WTC11 (cell line): ENCODE measurements around the gene ID3. TPM values are rescaled to one million over a fixed set of nuclear protein-coding genes. Genes with fewer than 3 reads are reported as not detected.
"Not testable (repeated sequence)": the region's sequence is repeated elsewhere in the genome, so short reads cannot be mapped to it uniquely, and the experiment has no call there.

Experiments used
- ATAC-seq: fragments of 200-7000 bp; cut with Tn5 transposase; 2 replicates; pipeline ENCODE4 v1.10.0; 2021; ENCODE audit warnings: mild to moderate bottlenecking, moderate library complexity
- CTCF ChIA-PET: fragments of 300-600 bp; sonication (Branson Sonifier 250); formaldehyde crosslinking; loops from one replicate; lab custom pipeline; 2021; ENCODE audit warnings: antibody characterized with exemption; lab: Charles Lee
- POLR2A ChIA-PET: fragments of 350-600 bp; sonication (Branson Sonifier 250); formaldehyde crosslinking; loops from one replicate; lab custom pipeline; 2021; ENCODE audit warnings: antibody characterized with exemption; lab: Charles Lee
- DNase-seq: peaks from one replicate; pipeline ENCODE4 v3.0.0; 2021; ENCODE audit warnings: low spot score
- H3K27ac Mint-ChIP-seq: 2 replicates; pipeline ENCODE4 v1.8.0; 2021; ENCODE audit warnings: mixed read lengths
- H3K27me3 Mint-ChIP-seq: 2 replicates; pipeline ENCODE4 v1.8.0; 2021; ENCODE audit warnings: low read depth, mild to moderate bottlenecking, moderate library complexity, mixed read lengths
- H3K36me3 Mint-ChIP-seq: 2 replicates; pipeline ENCODE4 v1.8.0; 2021; ENCODE audit warnings: mixed read lengths
- H3K4me1 Mint-ChIP-seq: 2 replicates; pipeline ENCODE4 v1.8.0; 2022; ENCODE audit warnings: mixed read lengths
- H3K4me3 Mint-ChIP-seq: 2 replicates; pipeline ENCODE4 v1.8.0; 2021; ENCODE audit warnings: mild to moderate bottlenecking, moderate library complexity, mixed read lengths
- H3K9me3 Mint-ChIP-seq: 2 replicates; pipeline ENCODE4 v1.8.0; 2021; ENCODE audit warnings: mixed read lengths
- CBFB ChIP-seq: sonication (generic); formaldehyde crosslinking; IDR thresholded peaks from 2 replicates; pipeline ENCODE4 v1.8.1; 2022; ENCODE audit warnings: mild to moderate bottlenecking, low read depth, missing genetic modification reagents
- ELF4 ChIP-seq: sonication (generic); formaldehyde crosslinking; IDR thresholded peaks from 2 replicates; pipeline ENCODE4 v1.8.1; 2022; ENCODE audit warnings: low read depth, mild to moderate bottlenecking, moderate library complexity, missing genetic modification reagents
- ETV6 ChIP-seq: sonication (generic); formaldehyde crosslinking; IDR thresholded peaks from 2 replicates; pipeline ENCODE4 v1.8.1; 2022; ENCODE audit warnings: mild to moderate bottlenecking, missing genetic modification reagents
- JUN ChIP-seq: sonication (generic); formaldehyde crosslinking; IDR thresholded peaks from 2 replicates; pipeline ENCODE4 v1.8.0; 2023; ENCODE audit warnings: mild to moderate bottlenecking, missing genetic modification reagents
- ZNF396 ChIP-seq: fragments of 250-450 bp; sonication (Bioruptor Pico); IDR thresholded peaks from 2 replicates; pipeline ENCODE4 v1.8.0; 2021; ENCODE audit warnings: mild to moderate bottlenecking, moderate library complexity, borderline replicate concordance
- total RNA-seq: library from RNA; stranded (reverse); gene quantifications from 3 replicates; pipeline ENCODE4 v1.2.3, GENCODE V29; 2021
- TF ChIP-seq, protein P1 (sequence below): fragments of 200-600 bp; IDR thresholded peaks from 2 replicates; pipeline ENCODE4 v1.8.0; 2022; ENCODE audit warnings: antibody characterized with exemption
- TF ChIP-seq, protein P2 (sequence below): sonication (generic); formaldehyde crosslinking; conservative IDR thresholded peaks from 2 replicates; pipeline ENCODE4 v1.8.1; 2022; ENCODE audit warnings: mild to moderate bottlenecking, missing genetic modification reagents
- TF ChIP-seq, protein P3 (sequence below): sonication (generic); formaldehyde crosslinking; IDR thresholded peaks from 2 replicates; pipeline ENCODE4 v1.8.1; 2023; ENCODE audit warnings: mild to moderate bottlenecking, missing genetic modification reagents
- TF ChIP-seq, protein P4 (sequence below): sonication (generic); formaldehyde crosslinking; IDR thresholded peaks from 2 replicates; pipeline ENCODE4 v1.8.0; 2022; ENCODE audit warnings: mild to moderate bottlenecking, missing genetic modification reagents
- TF ChIP-seq, protein P5 (sequence below): sonication (generic); formaldehyde crosslinking; IDR thresholded peaks from 2 replicates; pipeline ENCODE4 v1.8.0; 2022; ENCODE audit warnings: missing genetic modification reagents
- TF ChIP-seq, protein P6 (sequence below): sonication (generic); formaldehyde crosslinking; IDR thresholded peaks from 2 replicates; pipeline ENCODE4 v1.8.0; 2023; ENCODE audit warnings: missing genetic modification reagents

Gene ID3
- total RNA-seq, 1 experiment from 2014 or later = 168 TPM

DNA sequence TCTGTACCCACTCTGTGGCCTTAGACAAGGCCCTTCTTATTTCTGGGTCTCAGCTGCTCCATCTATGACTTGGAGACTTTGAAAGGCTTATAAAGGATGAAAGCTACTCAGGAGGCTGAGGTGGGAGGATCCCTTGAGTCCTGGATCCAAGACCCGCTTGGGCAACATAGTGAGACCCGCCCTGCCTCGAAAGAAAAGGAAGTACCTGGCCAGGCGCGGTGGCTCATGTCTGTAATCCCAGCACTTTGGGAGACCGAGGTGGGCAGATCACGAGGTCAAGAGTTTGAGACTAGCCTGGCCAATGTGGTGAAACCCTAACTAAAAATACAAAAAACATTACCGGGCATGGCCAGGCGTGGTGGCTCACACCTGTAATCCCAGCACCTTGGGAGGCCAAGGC is 13.4 kb downstream of the ID3 start:
- ChIA-PET POLR2A (interaction anchor here (1.1 to 2.0 kb wide), 4 partner anchors 13 to 193 kb away, joined by 3 to 11 read pairs (median 8); no protein-coding TSS in a partner anchor), CTCF (interaction anchor here (0.9 to 8.1 kb wide), 13 partner anchors 8 to 226 kb away, joined by 3 to 201 read pairs (median 6); partner anchors contain the start of gene E2F2)
- H3K9me3 Mint-ChIP-seq = no peaks in the 10 kb centered on the region
- no peaks in the 10 kb centered on the region for H3K27me3 Mint-ChIP-seq
- H3K27ac Mint-ChIP-seq = no peak overlapping the region
- no peak for TF ChIP-seq ZNF396 (CRISPR knock-in tag)
- no peak overlapping the region for H3K4me3 Mint-ChIP-seq
- ATAC-seq (no peak), DNase-seq (no peak)
- peaks cover 22% of the 10 kb centered on the region for H3K4me1 Mint-ChIP-seq
- H3K36me3 Mint-ChIP-seq = no peaks in the 10 kb centered on the region

DNA sequence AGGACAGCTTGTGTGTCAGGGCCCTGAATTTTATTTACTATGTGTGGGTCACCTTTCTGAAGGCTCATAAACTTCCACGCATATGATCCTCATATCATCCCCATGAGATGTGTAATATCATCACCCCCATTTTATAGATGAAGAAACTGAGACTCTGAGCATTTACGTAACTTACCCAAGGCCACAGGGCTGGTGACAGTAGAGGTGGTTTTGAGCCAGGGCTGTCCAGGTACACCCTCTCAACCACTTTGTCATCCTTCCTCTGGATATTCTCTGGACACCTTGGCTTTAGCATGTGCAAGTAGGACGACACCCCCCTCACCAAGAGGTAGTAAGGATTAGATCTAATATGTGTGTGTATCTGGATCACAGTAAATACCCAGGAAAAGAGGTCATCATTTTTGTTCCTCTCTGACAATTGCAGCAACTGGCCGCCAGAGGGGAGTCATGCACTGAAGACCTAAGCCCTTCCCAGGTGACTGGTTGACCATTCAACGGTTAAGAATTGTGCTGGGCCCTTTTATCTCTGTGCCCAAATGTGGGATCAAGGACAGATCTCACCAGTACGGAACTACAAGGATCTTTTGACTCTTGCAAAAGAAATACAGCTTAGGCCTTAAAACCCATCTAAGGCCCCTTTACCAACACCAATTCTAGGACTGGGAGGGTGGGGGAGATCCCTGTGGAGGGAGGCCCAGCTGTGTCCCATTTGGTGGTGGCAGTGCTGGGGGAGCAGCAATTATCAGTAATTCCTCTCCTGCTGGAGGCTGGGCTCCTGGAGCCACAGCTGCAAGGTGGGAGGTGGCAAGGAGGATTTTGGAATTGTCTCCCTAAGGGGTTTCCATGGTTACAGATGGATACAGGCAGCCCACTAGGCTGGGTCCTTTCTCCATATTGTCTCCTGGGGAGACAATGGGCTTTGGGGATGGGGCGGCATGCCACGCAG is 14.6 kb downstream of the ID3 start:
- Mint-ChIP-seq H3K36me3 (no peaks in the 10 kb centered on the region), H3K27ac (no peak overlapping the region), H3K9me3 (no peaks in the 10 kb centered on the region), H3K4me3 (no peak overlapping the region), H3K4me1 (peaks cover 18% of the 10 kb centered on the region), H3K27me3 (no peaks in the 10 kb centered on the region)
- CTCF ChIA-PET = interaction anchor here (0.6 to 8.1 kb wide), 21 partner anchors 9 to 227 kb away, joined by 3 to 201 read pairs (median 5); partner anchors contain the start of genes E2F2, ID3, RPL11 and TCEA3
- POLR2A ChIA-PET = interaction anchor here (2.0 kb wide), 1 partner anchor 93 kb away, joined by 8 read pairs; no protein-coding TSS in a partner anchor
- TF ChIP-seq, protein P1, sequence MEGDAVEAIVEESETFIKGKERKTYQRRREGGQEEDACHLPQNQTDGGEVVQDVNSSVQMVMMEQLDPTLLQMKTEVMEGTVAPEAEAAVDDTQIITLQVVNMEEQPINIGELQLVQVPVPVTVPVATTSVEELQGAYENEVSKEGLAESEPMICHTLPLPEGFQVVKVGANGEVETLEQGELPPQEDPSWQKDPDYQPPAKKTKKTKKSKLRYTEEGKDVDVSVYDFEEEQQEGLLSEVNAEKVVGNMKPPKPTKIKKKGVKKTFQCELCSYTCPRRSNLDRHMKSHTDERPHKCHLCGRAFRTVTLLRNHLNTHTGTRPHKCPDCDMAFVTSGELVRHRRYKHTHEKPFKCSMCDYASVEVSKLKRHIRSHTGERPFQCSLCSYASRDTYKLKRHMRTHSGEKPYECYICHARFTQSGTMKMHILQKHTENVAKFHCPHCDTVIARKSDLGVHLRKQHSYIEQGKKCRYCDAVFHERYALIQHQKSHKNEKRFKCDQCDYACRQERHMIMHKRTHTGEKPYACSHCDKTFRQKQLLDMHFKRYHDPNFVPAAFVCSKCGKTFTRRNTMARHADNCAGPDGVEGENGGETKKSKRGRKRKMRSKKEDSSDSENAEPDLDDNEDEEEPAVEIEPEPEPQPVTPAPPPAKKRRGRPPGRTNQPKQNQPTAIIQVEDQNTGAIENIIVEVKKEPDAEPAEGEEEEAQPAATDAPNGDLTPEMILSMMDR = peak; percentile 92
- TF ChIP-seq, protein P2, sequence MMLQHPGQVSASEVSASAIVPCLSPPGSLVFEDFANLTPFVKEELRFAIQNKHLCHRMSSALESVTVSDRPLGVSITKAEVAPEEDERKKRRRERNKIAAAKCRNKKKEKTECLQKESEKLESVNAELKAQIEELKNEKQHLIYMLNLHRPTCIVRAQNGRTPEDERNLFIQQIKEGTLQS = no peak
- DNase-seq (peak; percentile 85), ATAC-seq (peak; percentile 66)

DNA sequence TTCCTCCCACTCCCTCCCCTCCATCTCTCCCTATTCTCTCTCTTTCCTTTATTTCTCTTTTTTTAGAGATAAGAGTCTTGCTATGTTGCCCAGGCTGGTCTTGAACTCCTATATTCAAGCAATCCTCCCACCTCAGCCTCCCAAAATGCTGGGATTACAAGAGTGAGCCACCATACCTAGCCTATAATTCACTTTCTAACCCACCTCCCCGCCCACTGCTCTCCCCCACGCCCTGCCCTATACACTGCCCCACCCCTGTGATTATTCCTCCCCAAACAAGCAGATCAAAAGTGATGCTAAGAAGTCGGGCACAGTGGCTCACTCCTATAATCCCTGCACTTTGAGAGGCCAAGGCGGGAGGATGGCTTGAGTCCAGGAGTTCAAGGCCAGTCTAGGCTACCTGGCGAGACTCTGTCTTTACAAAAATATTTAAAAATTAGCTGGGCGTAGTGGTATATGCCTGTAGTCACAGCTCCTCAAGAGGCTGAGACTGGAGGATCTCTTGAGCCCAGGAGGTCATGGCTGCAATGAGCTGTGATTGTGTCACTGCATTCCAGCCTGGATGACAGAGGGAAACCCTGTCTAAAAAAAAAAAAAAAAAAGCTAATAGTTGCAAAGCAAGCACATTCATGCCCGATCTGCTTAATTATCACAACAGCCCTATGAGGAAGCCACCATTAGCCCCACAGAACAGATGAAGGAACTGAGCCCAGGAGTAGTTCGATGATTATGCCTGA is 15.4 kb downstream of the ID3 start:
- peaks cover 16% of the 10 kb centered on the region for H3K4me1 Mint-ChIP-seq
- ChIA-PET CTCF (interaction anchor here (0.6 to 8.1 kb wide), 16 partner anchors 16 to 228 kb away, joined by 3 to 201 read pairs (median 5); partner anchors contain the start of genes ID3 and RPL11), POLR2A (interaction anchor here (2.0 kb wide), 1 partner anchor 94 kb away, joined by 8 read pairs; no protein-coding TSS in a partner anchor)
- H3K27ac Mint-ChIP-seq = no peak overlapping the region
- DNase-seq (no peak), ATAC-seq (no peak)
- H3K36me3 Mint-ChIP-seq = no peaks in the 10 kb centered on the region
- H3K27me3 Mint-ChIP-seq = no peaks in the 10 kb centered on the region; the same call in 1 of the 2 replicates
- H3K9me3 Mint-ChIP-seq = no peaks in the 10 kb centered on the region
- TF ChIP-seq, protein P3, sequence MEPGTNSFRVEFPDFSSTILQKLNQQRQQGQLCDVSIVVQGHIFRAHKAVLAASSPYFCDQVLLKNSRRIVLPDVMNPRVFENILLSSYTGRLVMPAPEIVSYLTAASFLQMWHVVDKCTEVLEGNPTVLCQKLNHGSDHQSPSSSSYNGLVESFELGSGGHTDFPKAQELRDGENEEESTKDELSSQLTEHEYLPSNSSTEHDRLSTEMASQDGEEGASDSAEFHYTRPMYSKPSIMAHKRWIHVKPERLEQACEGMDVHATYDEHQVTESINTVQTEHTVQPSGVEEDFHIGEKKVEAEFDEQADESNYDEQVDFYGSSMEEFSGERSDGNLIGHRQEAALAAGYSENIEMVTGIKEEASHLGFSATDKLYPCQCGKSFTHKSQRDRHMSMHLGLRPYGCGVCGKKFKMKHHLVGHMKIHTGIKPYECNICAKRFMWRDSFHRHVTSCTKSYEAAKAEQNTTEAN (CRISPR knock-in tag) = no peak
- TF ChIP-seq JUN (CRISPR knock-in tag) = no peak
- TF ChIP-seq, protein P4, sequence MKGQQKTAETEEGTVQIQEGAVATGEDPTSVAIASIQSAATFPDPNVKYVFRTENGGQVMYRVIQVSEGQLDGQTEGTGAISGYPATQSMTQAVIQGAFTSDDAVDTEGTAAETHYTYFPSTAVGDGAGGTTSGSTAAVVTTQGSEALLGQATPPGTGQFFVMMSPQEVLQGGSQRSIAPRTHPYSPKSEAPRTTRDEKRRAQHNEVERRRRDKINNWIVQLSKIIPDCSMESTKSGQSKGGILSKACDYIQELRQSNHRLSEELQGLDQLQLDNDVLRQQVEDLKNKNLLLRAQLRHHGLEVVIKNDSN (CRISPR knock-in tag) = no peak
- TF ChIP-seq ELF4 = no peak
- TF ChIP-seq, protein P5, sequence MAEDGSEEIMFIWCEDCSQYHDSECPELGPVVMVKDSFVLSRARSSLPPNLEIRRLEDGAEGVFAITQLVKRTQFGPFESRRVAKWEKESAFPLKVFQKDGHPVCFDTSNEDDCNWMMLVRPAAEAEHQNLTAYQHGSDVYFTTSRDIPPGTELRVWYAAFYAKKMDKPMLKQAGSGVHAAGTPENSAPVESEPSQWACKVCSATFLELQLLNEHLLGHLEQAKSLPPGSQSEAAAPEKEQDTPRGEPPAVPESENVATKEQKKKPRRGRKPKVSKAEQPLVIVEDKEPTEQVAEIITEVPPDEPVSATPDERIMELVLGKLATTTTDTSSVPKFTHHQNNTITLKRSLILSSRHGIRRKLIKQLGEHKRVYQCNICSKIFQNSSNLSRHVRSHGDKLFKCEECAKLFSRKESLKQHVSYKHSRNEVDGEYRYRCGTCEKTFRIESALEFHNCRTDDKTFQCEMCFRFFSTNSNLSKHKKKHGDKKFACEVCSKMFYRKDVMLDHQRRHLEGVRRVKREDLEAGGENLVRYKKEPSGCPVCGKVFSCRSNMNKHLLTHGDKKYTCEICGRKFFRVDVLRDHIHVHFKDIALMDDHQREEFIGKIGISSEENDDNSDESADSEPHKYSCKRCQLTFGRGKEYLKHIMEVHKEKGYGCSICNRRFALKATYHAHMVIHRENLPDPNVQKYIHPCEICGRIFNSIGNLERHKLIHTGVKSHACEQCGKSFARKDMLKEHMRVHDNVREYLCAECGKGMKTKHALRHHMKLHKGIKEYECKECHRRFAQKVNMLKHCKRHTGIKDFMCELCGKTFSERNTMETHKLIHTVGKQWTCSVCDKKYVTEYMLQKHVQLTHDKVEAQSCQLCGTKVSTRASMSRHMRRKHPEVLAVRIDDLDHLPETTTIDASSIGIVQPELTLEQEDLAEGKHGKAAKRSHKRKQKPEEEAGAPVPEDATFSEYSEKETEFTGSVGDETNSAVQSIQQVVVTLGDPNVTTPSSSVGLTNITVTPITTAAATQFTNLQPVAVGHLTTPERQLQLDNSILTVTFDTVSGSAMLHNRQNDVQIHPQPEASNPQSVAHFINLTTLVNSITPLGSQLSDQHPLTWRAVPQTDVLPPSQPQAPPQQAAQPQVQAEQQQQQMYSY = no peak
- TF ChIP-seq ETV6 (CRISPR knock-in tag) = no peak
- no peak for TF ChIP-seq CBFB
- TF ChIP-seq, protein P6, sequence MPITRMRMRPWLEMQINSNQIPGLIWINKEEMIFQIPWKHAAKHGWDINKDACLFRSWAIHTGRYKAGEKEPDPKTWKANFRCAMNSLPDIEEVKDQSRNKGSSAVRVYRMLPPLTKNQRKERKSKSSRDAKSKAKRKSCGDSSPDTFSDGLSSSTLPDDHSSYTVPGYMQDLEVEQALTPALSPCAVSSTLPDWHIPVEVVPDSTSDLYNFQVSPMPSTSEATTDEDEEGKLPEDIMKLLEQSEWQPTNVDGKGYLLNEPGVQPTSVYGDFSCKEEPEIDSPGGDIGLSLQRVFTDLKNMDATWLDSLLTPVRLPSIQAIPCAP = no peak
- H3K4me3 Mint-ChIP-seq = no peak overlapping the region

DNA sequence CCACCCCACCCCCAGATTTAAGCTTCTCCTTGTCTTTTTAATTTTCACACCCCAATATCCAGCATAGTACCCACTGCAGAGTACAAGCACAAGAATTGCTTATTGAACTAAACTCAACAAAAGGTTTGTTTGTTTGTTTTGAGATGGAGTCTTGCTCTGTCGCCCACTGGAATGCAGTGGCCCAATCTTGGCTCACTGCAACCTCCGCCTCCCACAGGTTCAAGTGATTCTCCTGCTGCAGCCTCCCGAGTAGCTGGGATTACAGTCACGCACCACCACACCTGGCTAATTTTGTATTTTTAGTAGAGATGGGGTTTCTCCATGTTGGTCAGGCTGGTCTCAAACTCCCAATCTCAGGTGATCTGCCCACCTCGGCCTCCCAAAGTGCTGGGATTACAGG is 16.4 kb downstream of the ID3 start:
- H3K27ac Mint-ChIP-seq, H3K4me3 Mint-ChIP-seq, POLR2A ChIA-PET, DNase-seq, H3K27me3 Mint-ChIP-seq, ATAC-seq, H3K9me3 Mint-ChIP-seq, H3K36me3 Mint-ChIP-seq: not testable (repeated sequence)
- peaks cover 15% of the 10 kb centered on the region for H3K4me1 Mint-ChIP-seq
- CTCF ChIA-PET = interaction anchor here (1.4 to 8.1 kb wide), 3 partner anchors 92 to 114 kb away, joined by 4 to 201 read pairs (median 28); no protein-coding TSS in a partner anchor
